K562 (cell line): ENCODE measurements around the gene KRT8. TPM values are rescaled to one million over a fixed set of nuclear protein-coding genes. Genes with fewer than 3 reads are reported as not detected.

Source experiments
- BCOR ChIP-seq: fragments of 450-650 bp; IDR thresholded peaks from 2 replicates; pipeline ENCODE4 v1.6.1; 2016
- BHLHE40 ChIP-seq: IDR thresholded peaks from 2 replicates; pipeline ENCODE4 v1.6.1; 2011; ENCODE audit warnings: low read length, improper control_type of control experiment
- CEBPB ChIP-seq: fragments of 450-650 bp; IDR thresholded peaks from 2 replicates; pipeline ENCODE4 v1.6.1; 2016; ENCODE audit warnings: missing genetic modification characterization, missing compliant biosample characterization
- CHD4 ChIP-seq: fragments of 200-600 bp; sonication (generic); IDR thresholded peaks from 3 replicates; pipeline ENCODE4 v1.6.1; 2012; ENCODE audit warnings: low read depth, mild to moderate bottlenecking, mixed read lengths, low read length, inconsistent platforms; ENCODE audit not compliant: insufficient read depth, insufficient replicate concordance, poor library complexity, severe bottlenecking
- ELF4 ChIP-seq: fragments of 450-650 bp; formaldehyde crosslinking; IDR thresholded peaks from 2 replicates; pipeline ENCODE4 v1.4.0; 2022; ENCODE audit warnings: missing genetic modification characterization
- HDAC1 ChIP-seq, 2 experiments: fragments of 450-650 bp; IDR thresholded peaks; 2 replicates each; pipeline ENCODE4 v1.6.1; 2016 to 2017; ENCODE audit warnings: inconsistent platforms in 1 of 2, mild to moderate bottlenecking in 1 of 2, moderate library complexity in 1 of 2
- KDM1A ChIP-seq, 2 experiments: fragments of 450-650 bp; IDR thresholded peaks; 2 replicates each; pipeline ENCODE4 v1.6.1; 2016; ENCODE audit warnings: mild to moderate bottlenecking in 2 of 2
- NCOA6 ChIP-seq: fragments of 450-650 bp; IDR thresholded peaks from 2 replicates; pipeline ENCODE4 v1.6.1; 2017; ENCODE audit warnings: mild to moderate bottlenecking
- NCOR1 ChIP-seq: fragments of 450-650 bp; IDR thresholded peaks from 2 replicates; pipeline ENCODE4 v1.6.1; 2016; ENCODE audit warnings: mild to moderate bottlenecking, moderate library complexity
- NFE2 ChIP-seq: IDR thresholded peaks from 2 replicates; pipeline ENCODE4 v1.6.1; 2014; ENCODE audit warnings: antibody characterized with exemption, low read depth
- SAP30 ChIP-seq: fragments of 200-600 bp; sonication (generic); IDR thresholded peaks from 2 replicates; pipeline ENCODE4 v1.6.1; 2012; ENCODE audit warnings: borderline replicate concordance, low read depth, mild to moderate bottlenecking, moderate library complexity, low read length, control low read depth, inconsistent platforms; ENCODE audit not compliant: insufficient read depth, poor library complexity, severe bottlenecking
- SMARCA5 ChIP-seq: fragments of 450-650 bp; IDR thresholded peaks from 2 replicates; pipeline ENCODE4 v1.6.1; 2016
- SPI1 ChIP-seq: IDR thresholded peaks from 2 replicates; pipeline ENCODE4 v1.6.1; 2011; ENCODE audit warnings: low read depth, low read length, control low read depth, borderline replicate concordance
- TOE1 ChIP-seq, 2 experiments: fragments of 450-650 bp in 1 of 2; sonication (generic) in 1 of 2; formaldehyde crosslinking in 1 of 2; IDR thresholded peaks; 2 replicates each; pipeline versions ENCODE4 v1.7.1 to v1.8.0; 2016 to 2022; ENCODE audit warnings: borderline replicate concordance in 2 of 2, mild to moderate bottlenecking in 2 of 2, antibody characterized with exemption in 1 of 2, inconsistent platforms in 1 of 2, low read depth in 1 of 2, missing genetic modification reagents in 1 of 2, moderate library complexity in 1 of 2
- ZBTB9 ChIP-seq: fragments of 450-650 bp; formaldehyde crosslinking; IDR thresholded peaks from 2 replicates; pipeline ENCODE4 v1.4.0; 2020; ENCODE audit warnings: mild to moderate bottlenecking, moderate library complexity
- ZC3H8 ChIP-seq: fragments of 450-650 bp; IDR thresholded peaks from 2 replicates; pipeline ENCODE4 v1.6.1; 2017
- ZNF707 ChIP-seq: fragments of 250-450 bp; sonication (Bioruptor Pico); conservative IDR thresholded peaks from 2 replicates; pipeline ENCODE4 v1.8.0; 2022; ENCODE audit warnings: inconsistent platforms, mild to moderate bottlenecking, moderate library complexity
- polyA plus RNA-seq, 8 experiments: library from polyadenylated mRNA; depleted of rRNA in 4 of 8; stranded (reverse) in 5 of 8; unstranded in 3 of 8; fragments of >200 nt; fragmentation: Nextera tagmentation in 2 of 8; fragmentation: Illumina TruSeq in 1 of 8; extraction: Ambion mirVana in 2 of 8; extraction: Trizol in 1 of 8; gene quantifications; 2 replicates each; pipeline versions ENCODE4 v1.2.1 to v1.2.3, GENCODE V29; 2011 to 2014; ENCODE audit warnings: inconsistent platforms in 1 of 8, missing spikeins in 1 of 8
- total RNA-seq, 7 experiments: library from RNA; depleted of rRNA in 6 of 7; stranded (reverse); fragments of >200 nt in 6 of 7; fragmentation: Illumina TruSeq in 2 of 7; extraction: Trizol in 2 of 7; gene quantifications; 2 replicates each; pipeline versions ENCODE4 v1.2.1 to v1.2.3, GENCODE V29; 2011 to 2021; ENCODE audit warnings: low replicate concordance in 1 of 7
- TF ChIP-seq, protein P1 (sequence below), 2 experiments: fragments of 450-650 bp; formaldehyde crosslinking in 1 of 2; IDR thresholded peaks; 2 replicates each; pipeline versions ENCODE4 v1.4.0 to v1.6.1; 2014 to 2020; ENCODE audit warnings: mild to moderate bottlenecking in 2 of 2, borderline replicate concordance in 1 of 2, low read depth in 1 of 2

The KRT8 gene
- total and polyA plus RNA-seq, 9 of the 15 experiments (the other 6 are each of a cell fraction or from before 2014, with no cell fraction given) = 41.5 to 661 (median 260) TPM

DNA sequence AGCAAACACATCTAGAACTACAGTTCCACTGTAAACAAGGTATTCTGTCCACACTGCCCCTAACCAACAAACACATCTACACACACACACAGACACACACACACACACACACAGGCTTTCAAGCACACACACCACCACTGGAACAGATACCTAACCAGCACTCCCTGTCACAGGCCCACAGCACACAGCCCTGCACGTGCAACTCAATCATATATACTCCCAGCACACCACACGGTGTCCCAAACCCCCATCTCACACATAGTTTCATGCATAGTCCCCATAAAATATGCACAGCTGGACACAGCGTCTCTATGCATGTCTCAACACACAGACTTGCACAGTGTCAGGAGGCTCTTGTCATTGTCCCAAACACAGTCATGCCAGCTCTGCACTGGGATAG, 27.6 kb downstream of the KRT8 start (continued):
- TF ChIP-seq TOE1 (IDR thresholded peaks at IDR 0.05; ENCODE audit: borderline replicate concordance) (no peak), TOE1 (CRISPR knock-in tag; IDR thresholded peaks at IDR 0.05; ENCODE audit: borderline replicate concordance, low read depth) (no peak), ELF4 (CRISPR knock-in tag) (0 out of 2 replicates have a peak, but pooled peaks have one; percentile 40), BHLHE40 (peak; percentile 92), BCOR (peak; percentile 36; the same call in 1 of the 2 replicates), CEBPB (tag) (no peak), HDAC1 (IDR thresholded peaks at IDR 0.05) (peak in 1 of 2 experiments; percentile 48; a peak in 1 of 4 replicates), KDM1A (IDR thresholded peaks at IDR 0.05) (0 out of 4 replicates have a peak, but pooled peaks of 1 of the 2 experiments have one; percentile 7), ZNF707 (no peak), NCOA6 (no peak), SPI1 (no peak), ZBTB9 (CRISPR knock-in tag) (no peak), NCOR1 (no peak), CHD4 (no peak), SMARCA5 (no peak), NFE2 (no peak), ZC3H8 (no peak), SAP30 (no peak)
- TF ChIP-seq, protein P1, sequence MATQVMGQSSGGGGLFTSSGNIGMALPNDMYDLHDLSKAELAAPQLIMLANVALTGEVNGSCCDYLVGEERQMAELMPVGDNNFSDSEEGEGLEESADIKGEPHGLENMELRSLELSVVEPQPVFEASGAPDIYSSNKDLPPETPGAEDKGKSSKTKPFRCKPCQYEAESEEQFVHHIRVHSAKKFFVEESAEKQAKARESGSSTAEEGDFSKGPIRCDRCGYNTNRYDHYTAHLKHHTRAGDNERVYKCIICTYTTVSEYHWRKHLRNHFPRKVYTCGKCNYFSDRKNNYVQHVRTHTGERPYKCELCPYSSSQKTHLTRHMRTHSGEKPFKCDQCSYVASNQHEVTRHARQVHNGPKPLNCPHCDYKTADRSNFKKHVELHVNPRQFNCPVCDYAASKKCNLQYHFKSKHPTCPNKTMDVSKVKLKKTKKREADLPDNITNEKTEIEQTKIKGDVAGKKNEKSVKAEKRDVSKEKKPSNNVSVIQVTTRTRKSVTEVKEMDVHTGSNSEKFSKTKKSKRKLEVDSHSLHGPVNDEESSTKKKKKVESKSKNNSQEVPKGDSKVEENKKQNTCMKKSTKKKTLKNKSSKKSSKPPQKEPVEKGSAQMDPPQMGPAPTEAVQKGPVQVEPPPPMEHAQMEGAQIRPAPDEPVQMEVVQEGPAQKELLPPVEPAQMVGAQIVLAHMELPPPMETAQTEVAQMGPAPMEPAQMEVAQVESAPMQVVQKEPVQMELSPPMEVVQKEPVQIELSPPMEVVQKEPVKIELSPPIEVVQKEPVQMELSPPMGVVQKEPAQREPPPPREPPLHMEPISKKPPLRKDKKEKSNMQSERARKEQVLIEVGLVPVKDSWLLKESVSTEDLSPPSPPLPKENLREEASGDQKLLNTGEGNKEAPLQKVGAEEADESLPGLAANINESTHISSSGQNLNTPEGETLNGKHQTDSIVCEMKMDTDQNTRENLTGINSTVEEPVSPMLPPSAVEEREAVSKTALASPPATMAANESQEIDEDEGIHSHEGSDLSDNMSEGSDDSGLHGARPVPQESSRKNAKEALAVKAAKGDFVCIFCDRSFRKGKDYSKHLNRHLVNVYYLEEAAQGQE (IDR thresholded peaks at IDR 0.05; ENCODE audit: borderline replicate concordance) = no peak
- TF ChIP-seq, protein P1 (CRISPR knock-in tag; IDR thresholded peaks at IDR 0.05; ENCODE audit: low read depth) = no peak
